Liver (tissue), 9 donors: ENCODE measurements around the gene ISG20L2. TPM values are rescaled to one million over a fixed set of nuclear protein-coding genes. Genes with fewer than 3 reads are reported as not detected.
A peak's percentile ranks its signal among the peaks of the same experiment; 100 is the strongest.

ENCODE experiments used
- DNase-seq: peaks from one replicate; pipeline ENCODE4 v3.0.0-alpha.2; 2017; ENCODE audit warnings: low spot score
- H3K27ac ChIP-seq, 2 donors: one replicate each; pipeline ENCODE4 v1.7.0; 2013; ENCODE audit warnings: inconsistent platforms in 2 of 2, low read length in 2 of 2, control low read depth in 1 of 2, low read depth in 1 of 2, mild to moderate bottlenecking in 1 of 2
- H3K27me3 ChIP-seq, 4 donors: one replicate each; pipeline versions ENCODE4 v1.6.1 to v1.7.0; 2013; ENCODE audit warnings: low read length in 3 of 4, inconsistent platforms in 1 of 4, mild to moderate bottlenecking in 1 of 4, moderate library complexity in 1 of 4; ENCODE audit not compliant: control insufficient read depth in 4 of 4, insufficient read depth in 4 of 4
- H3K36me3 ChIP-seq, 4 donors: one replicate each; pipeline versions ENCODE4 v1.6.1 to v1.7.0; 2013; ENCODE audit warnings: low read length in 3 of 4, mild to moderate bottlenecking in 3 of 4, low read depth in 1 of 4, moderate library complexity in 1 of 4; ENCODE audit not compliant: control insufficient read depth in 4 of 4, insufficient read depth in 3 of 4
- H3K4me1 ChIP-seq, 4 donors: one replicate each; pipeline versions ENCODE4 v1.6.1 to v1.7.0; 2013; ENCODE audit warnings: low read length in 3 of 4, mild to moderate bottlenecking in 3 of 4, moderate library complexity in 1 of 4; ENCODE audit not compliant: control insufficient read depth in 4 of 4, insufficient read depth in 4 of 4
- H3K4me3 ChIP-seq, 3 donors: one replicate each; pipeline versions ENCODE4 v1.6.1 to v1.7.0; 2013; ENCODE audit warnings: low read length in 3 of 3, control low read depth in 1 of 3, low read depth in 1 of 3, mild to moderate bottlenecking in 1 of 3
- H3K9ac ChIP-seq, 2 donors: one replicate each; pipeline ENCODE4 v1.7.0; 2013; ENCODE audit warnings: low read length in 2 of 2, mild to moderate bottlenecking in 2 of 2, moderate library complexity in 2 of 2, control low read depth in 1 of 2, low read depth in 1 of 2
- H3K9me3 ChIP-seq, 4 donors: one replicate each; pipeline versions ENCODE4 v1.6.1 to v1.7.0; 2013; ENCODE audit warnings: low read length in 3 of 4; ENCODE audit not compliant: control insufficient read depth in 4 of 4
- ATF3 ChIP-seq: IDR thresholded peaks from 2 replicates; pipeline ENCODE4 v1.6.1; 2016; ENCODE audit warnings: antibody characterized with exemption
- CTCF ChIP-seq: fragments of 150-350 bp; IDR thresholded peaks from 2 replicates; pipeline ENCODE4 v1.5.1; 2017; ENCODE audit warnings: improper control_type of control experiment, low read depth, low read length; ENCODE audit not compliant: missing input control
- EGR1 ChIP-seq, 2 donors: IDR thresholded peaks; 2 replicates each; pipeline ENCODE4 v1.6.1; 2016 to 2018; ENCODE audit warnings: antibody characterized with exemption in 2 of 2, low read depth in 2 of 2
- FOXA1 ChIP-seq: IDR thresholded peaks from 2 replicates; pipeline ENCODE4 v1.6.1; 2016; ENCODE audit warnings: antibody characterized with exemption
- FOXA2 ChIP-seq: IDR thresholded peaks from 2 replicates; pipeline ENCODE4 v1.6.1; 2016; ENCODE audit warnings: antibody characterized with exemption
- GABPA ChIP-seq, 2 donors: IDR thresholded peaks in 1 of 2; conservative IDR thresholded peaks in 1 of 2; 2 replicates each; pipeline ENCODE4 v1.6.1; 2016; ENCODE audit warnings: antibody characterized with exemption in 2 of 2, mild to moderate bottlenecking in 1 of 2, moderate library complexity in 1 of 2
- HNF4A ChIP-seq, 2 donors: conservative IDR thresholded peaks; 2 replicates each; pipeline ENCODE4 v1.6.1; 2016; ENCODE audit warnings: antibody characterized with exemption in 2 of 2, mild to moderate bottlenecking in 2 of 2
- HNF4G ChIP-seq: IDR thresholded peaks from 2 replicates; pipeline ENCODE4 v1.6.1; 2016; ENCODE audit warnings: antibody characterized with exemption
- JUND ChIP-seq, 2 donors: IDR thresholded peaks; 2 replicates each; pipeline ENCODE4 v1.6.1; 2016; ENCODE audit warnings: antibody characterized with exemption in 2 of 2
- MAX ChIP-seq: IDR thresholded peaks from 2 replicates; pipeline ENCODE4 v1.6.1; 2016; ENCODE audit warnings: antibody characterized with exemption
- NR2F2 ChIP-seq: IDR thresholded peaks from 2 replicates; pipeline ENCODE4 v1.6.1; 2016; ENCODE audit warnings: antibody characterized with exemption
- RAD21 ChIP-seq, 2 donors: IDR thresholded peaks; 2 replicates each; pipeline ENCODE4 v1.6.1; 2016; ENCODE audit warnings: antibody characterized with exemption in 2 of 2, mild to moderate bottlenecking in 2 of 2
- REST ChIP-seq: IDR thresholded peaks from 2 replicates; pipeline ENCODE4 v1.6.1; 2016; ENCODE audit warnings: antibody characterized with exemption, mild to moderate bottlenecking
- RXRA ChIP-seq, 2 donors: IDR thresholded peaks; 2 replicates each; pipeline ENCODE4 v1.6.1; 2017 to 2018; ENCODE audit warnings: antibody characterized with exemption in 2 of 2, mild to moderate bottlenecking in 1 of 2
- SP1 ChIP-seq: IDR thresholded peaks from 2 replicates; pipeline ENCODE4 v1.6.1; 2018; ENCODE audit warnings: antibody characterized with exemption, mild to moderate bottlenecking
- TAF1 ChIP-seq: conservative IDR thresholded peaks from 2 replicates; pipeline ENCODE4 v1.6.1; 2016; ENCODE audit warnings: antibody characterized with exemption, mild to moderate bottlenecking
- YY1 ChIP-seq: IDR thresholded peaks from 2 replicates; pipeline ENCODE4 v1.6.1; 2016; ENCODE audit warnings: antibody characterized with exemption, mild to moderate bottlenecking
- ZBTB33 ChIP-seq: IDR thresholded peaks from 2 replicates; pipeline ENCODE4 v1.6.1; 2016; ENCODE audit warnings: antibody characterized with exemption
- WGBS: extraction: QIAGEN DNeasy Blood & Tissue Kit; methylation state at CpG from one replicate; pipeline ENCODE4 v1.1.7; 2013; 5-methylcytosine and 5-hydroxymethylcytosine counted together
- polyA plus RNA-seq, 2 donors: library from polyadenylated mRNA; stranded (reverse) in 1 of 2; unstranded in 1 of 2; fragments of 200-250 nt in 1 of 2; fragments of >200 nt in 1 of 2; fragmentation: Nextera tagmentation in 1 of 2; extraction: Ambion mirVana in 1 of 2; gene quantifications; one replicate each; pipeline versions ENCODE4 v1.2.1 to v1.2.3, GENCODE V29; 2013 to 2015
- total RNA-seq, 2 donors: library from RNA; depleted of rRNA; stranded (reverse); fragments of >200 nt; gene quantifications; one replicate each; pipeline ENCODE4 v1.2.3, GENCODE V29; 2014
- donor health status: healthy.
- donor health status: healthy.
- donor health status: healthy.
- donor health status: healthy.
- donor health status: healthy.

ISG20L2 gene
- total and polyA plus RNA-seq, 4 donors = 5.6 to 9.9 (median 6.7) TPM

GRCh38 chr1:156767879-156768604 is 39.5 kb upstream of the ISG20L2 start:
- no peaks in the 10 kb centered on the region for H3K27me3 ChIP-seq
- H3K9ac ChIP-seq = peak overlapping the region; percentile 95 to 98
- TF ChIP-seq FOXA2 (no peak), RXRA (IDR thresholded peaks at IDR 0.05) (no peak), HNF4A (conservative IDR thresholded peaks at IDR 0.05) (no peak), SP1 (no peak), YY1 (no peak), EGR1 (IDR thresholded peaks at IDR 0.05; ENCODE audit: low read depth in 2 of 2) (no peak), MAX (no peak), CTCF (no peak), ZBTB33 (no peak), NR2F2 (no peak), REST (no peak), TAF1 (no peak), JUND (IDR thresholded peaks at IDR 0.05) (no peak), ATF3 (no peak), HNF4G (no peak), FOXA1 (no peak), RAD21 (IDR thresholded peaks at IDR 0.05) (no peak), GABPA (IDR thresholded peaks at IDR 0.05 in 1 of 2, conservative IDR thresholded peaks at IDR 0.05 in 1 of 2) (no peak)
- no peaks in the 10 kb centered on the region for H3K9me3 ChIP-seq
- peak overlapping the region; percentile 72 to 98 (median 92) for H3K4me3 ChIP-seq
- H3K4me1 ChIP-seq = peaks cover 4 to 28% (median 26%) of the 10 kb centered on the region in 4 donors
- peak overlapping the region; percentile 83 to 92 for H3K27ac ChIP-seq
- peaks cover 0 to 4% (median under 1%) of the 10 kb centered on the region in 4 donors for H3K36me3 ChIP-seq
- under 1% methylated on average over 31 of the region's 31 CpGs for WGBS
- no peak for DNase-seq
